GM10266 (cell line): ENCODE results near the gene SIVA1.
A peak's percentile ranks its signal among the peaks of the same experiment; 100 is the strongest.

Source experiments
- DNase-seq: peaks from one replicate; pipeline ENCODE4 v3.0.0; 2012; ENCODE audit errors: extremely low spot score
- CTCF ChIP-seq: IDR thresholded peaks from 2 replicates; pipeline ENCODE4 v1.5.1; 2012; ENCODE audit warnings: mild to moderate bottlenecking, low read depth; ENCODE audit not compliant: control insufficient read depth, insufficient read depth; ENCODE audit errors: missing control alignments

Gene SIVA1

GRCh38 chr14:104766256-104766862 is 13.4 kb downstream of the SIVA1 start:
- no peak for TF ChIP-seq CTCF
- no peak for DNase-seq

GRCh38 chr14:104766863-104767633 is 14.1 kb downstream of the SIVA1 start:
- TF ChIP-seq CTCF: no peak
- DNase-seq: no peak

GRCh38 chr14:104767634-104767918 is 14.6 kb downstream of the SIVA1 start:
- no peak for TF ChIP-seq CTCF

GRCh38 chr14:104768437-104769323 is 15.7 kb downstream of the SIVA1 start:
- peak; percentile 90 for DNase-seq
- peak; percentile 99 for TF ChIP-seq CTCF

More at GRCh38 chr14:104767634-104767918, 14.6 kb downstream of the SIVA1 start:
- DNase-seq: no peak

GRCh38 chr14:104769324-104770071 is 16.6 kb downstream of the SIVA1 start:
- TF ChIP-seq CTCF: no peak
- no peak for DNase-seq

GRCh38 chr14:104770072-104770579 is 17.2 kb downstream of the SIVA1 start:
- TF ChIP-seq CTCF: no peak
- no peak for DNase-seq
